WTC11 (cell line): Measurements from ENCODE around the gene SEL1L3. TPM values are rescaled to one million over a fixed set of nuclear protein-coding genes. Genes with fewer than 3 reads are reported as not detected.

Experiments used
- ATAC-seq: fragments of 200-7000 bp; cut with Tn5 transposase; 2 replicates; pipeline ENCODE4 v1.10.0; 2021; ENCODE audit warnings: mild to moderate bottlenecking, moderate library complexity
- CTCF ChIA-PET: fragments of 300-600 bp; sonication (Branson Sonifier 250); formaldehyde crosslinking; loops from one replicate; lab custom pipeline; 2021; ENCODE audit warnings: antibody characterized with exemption; lab: Charles Lee
- POLR2A ChIA-PET: fragments of 350-600 bp; sonication (Branson Sonifier 250); formaldehyde crosslinking; loops from one replicate; lab custom pipeline; 2021; ENCODE audit warnings: antibody characterized with exemption; lab: Charles Lee
- DNase-seq: peaks from one replicate; pipeline ENCODE4 v3.0.0; 2021; ENCODE audit warnings: low spot score
- H3K27ac Mint-ChIP-seq: 2 replicates; pipeline ENCODE4 v1.8.0; 2021; ENCODE audit warnings: mixed read lengths
- H3K27me3 Mint-ChIP-seq: 2 replicates; pipeline ENCODE4 v1.8.0; 2021; ENCODE audit warnings: low read depth, mild to moderate bottlenecking, moderate library complexity, mixed read lengths
- H3K36me3 Mint-ChIP-seq: 2 replicates; pipeline ENCODE4 v1.8.0; 2021; ENCODE audit warnings: mixed read lengths
- H3K4me1 Mint-ChIP-seq: 2 replicates; pipeline ENCODE4 v1.8.0; 2022; ENCODE audit warnings: mixed read lengths
- H3K4me3 Mint-ChIP-seq: 2 replicates; pipeline ENCODE4 v1.8.0; 2021; ENCODE audit warnings: mild to moderate bottlenecking, moderate library complexity, mixed read lengths
- H3K9me3 Mint-ChIP-seq: 2 replicates; pipeline ENCODE4 v1.8.0; 2021; ENCODE audit warnings: mixed read lengths
- AFF4 ChIP-seq: sonication (generic); formaldehyde crosslinking; IDR thresholded peaks from 2 replicates; pipeline ENCODE4 v1.8.1; 2023; ENCODE audit warnings: mild to moderate bottlenecking, missing genetic modification reagents, borderline replicate concordance
- ATF6 ChIP-seq: sonication (generic); formaldehyde crosslinking; IDR thresholded peaks from 2 replicates; pipeline ENCODE4 v1.8.1; 2023; ENCODE audit warnings: mild to moderate bottlenecking, missing genetic modification reagents
- ESRRA ChIP-seq: sonication (generic); formaldehyde crosslinking; IDR thresholded peaks from 2 replicates; pipeline ENCODE4 v1.8.1; 2022; ENCODE audit warnings: mild to moderate bottlenecking, missing genetic modification reagents, borderline replicate concordance
- FOXP1 ChIP-seq: sonication (generic); formaldehyde crosslinking; IDR thresholded peaks from 2 replicates; pipeline ENCODE4 v1.8.0; 2022; ENCODE audit warnings: missing genetic modification reagents, mild to moderate bottlenecking, moderate library complexity, borderline replicate concordance
- FOXP4 ChIP-seq: sonication (generic); formaldehyde crosslinking; IDR thresholded peaks from 2 replicates; pipeline ENCODE4 v1.8.0; 2022; ENCODE audit warnings: mild to moderate bottlenecking, missing genetic modification reagents
- GABPB1 ChIP-seq: sonication (generic); formaldehyde crosslinking; IDR thresholded peaks from 2 replicates; pipeline ENCODE4 v1.8.1; 2023; ENCODE audit warnings: mild to moderate bottlenecking, missing genetic modification reagents
- NR3C1 ChIP-seq: sonication (generic); formaldehyde crosslinking; conservative IDR thresholded peaks from 2 replicates; pipeline ENCODE4 v1.8.1; 2023; ENCODE audit warnings: low read depth, mild to moderate bottlenecking, missing genetic modification reagents
- PREB ChIP-seq: sonication (generic); formaldehyde crosslinking; IDR thresholded peaks from 2 replicates; pipeline ENCODE4 v1.8.1; 2022; ENCODE audit warnings: mild to moderate bottlenecking, missing genetic modification reagents, moderate library complexity, borderline replicate concordance
- ZNF138 ChIP-seq: sonication (generic); formaldehyde crosslinking; conservative IDR thresholded peaks from 2 replicates; pipeline ENCODE4 v1.8.1; 2022; ENCODE audit warnings: mild to moderate bottlenecking, moderate library complexity, missing genetic modification reagents
- ZNF263 ChIP-seq: sonication (generic); formaldehyde crosslinking; IDR thresholded peaks from 2 replicates; pipeline ENCODE4 v1.8.1; 2022; ENCODE audit warnings: low read depth, mild to moderate bottlenecking, moderate library complexity, missing genetic modification reagents
- ZNF317 ChIP-seq: sonication (generic); formaldehyde crosslinking; IDR thresholded peaks from 2 replicates; pipeline ENCODE4 v1.8.1; 2023; ENCODE audit warnings: low read depth, mild to moderate bottlenecking, moderate library complexity, missing genetic modification reagents, borderline replicate concordance
- ZNF512 ChIP-seq: sonication (generic); formaldehyde crosslinking; IDR thresholded peaks from 2 replicates; pipeline ENCODE4 v1.8.1; 2022; ENCODE audit warnings: missing genetic modification reagents, borderline replicate concordance
- ZNF532 ChIP-seq: fragments of 250-450 bp; sonication (Bioruptor Pico); IDR thresholded peaks from 2 replicates; pipeline ENCODE4 v1.9.0; 2021; ENCODE audit warnings: mild to moderate bottlenecking, borderline replicate concordance
- total RNA-seq: library from RNA; stranded (reverse); gene quantifications from 3 replicates; pipeline ENCODE4 v1.2.3, GENCODE V29; 2021

Gene SEL1L3
- total RNA-seq, 1 experiment from 2014 or later, result 31.5 TPM

- Mint-ChIP-seq H3K4me3 (no peak overlapping the region), H3K36me3 (peaks cover 47% of the 10 kb centered on the region), H3K27ac (no peak overlapping the region), H3K27me3 (no peaks in the 10 kb centered on the region), H3K4me1 (peaks cover 6% of the 10 kb centered on the region), H3K9me3 (no peaks in the 10 kb centered on the region)
- DNase-seq (no peak), ATAC-seq (no peak)
- CTCF ChIA-PET, result no interaction called here
- TF ChIP-seq FOXP4 (no peak), NR3C1 (no peak), ATF6 (no peak), ZNF317 (CRISPR knock-in tag) (no peak), ESRRA (CRISPR knock-in tag) (no peak), PREB (no peak), ZNF138 (CRISPR knock-in tag) (no peak), FOXP1 (no peak), GABPB1 (no peak), AFF4 (CRISPR knock-in tag) (no peak)
- POLR2A ChIA-PET, result no interaction called here
Observed at GRCh38 chr4:25779021-25779420, 83.8 kb downstream of the SEL1L3 start.

- POLR2A ChIA-PET, result no interaction called here
- H3K4me3 Mint-ChIP-seq, result no peak overlapping the region
- DNase-seq, result no peak
- H3K27ac Mint-ChIP-seq, result no peak overlapping the region
- CTCF ChIA-PET, result interaction anchor here (1.2 to 2.2 kb wide), 3 partner anchors 9 to 335 kb away, joined by 3 to 5 read pairs (median 4); no protein-coding TSS in a partner anchor
- H3K36me3 Mint-ChIP-seq, result peaks cover 35% of the 10 kb centered on the region
- no peaks in the 10 kb centered on the region for H3K9me3 Mint-ChIP-seq
- H3K4me1 Mint-ChIP-seq, result peaks cover 11% of the 10 kb centered on the region
- ATAC-seq, result no peak
- no peaks in the 10 kb centered on the region for H3K27me3 Mint-ChIP-seq
- TF ChIP-seq ZNF263 (CRISPR knock-in tag), result no peak
- no peak for TF ChIP-seq ZNF532
- TF ChIP-seq AFF4 (CRISPR knock-in tag), result no peak
- no peak for TF ChIP-seq ZNF512
- TF ChIP-seq PREB, result no peak
Observed at GRCh38 chr4:25776795-25777194, 86.0 kb downstream of the SEL1L3 start.
